K562 (cell line): ENCODE results near the gene ZNF646. TPM values are rescaled to one million over a fixed set of nuclear protein-coding genes. Genes with fewer than 3 reads are reported as not detected.

Experiments used
- ATF1 ChIP-seq, 2 experiments: fragments of 450-650 bp in 1 of 2; IDR thresholded peaks; 2 replicates each; pipeline ENCODE4 v1.6.1; 2016; ENCODE audit warnings: missing compliant biosample characterization in 1 of 2, missing genetic modification characterization in 1 of 2
- BCL6 ChIP-seq: fragments of 250-450 bp; sonication (Bioruptor Pico); IDR thresholded peaks from 2 replicates; pipeline ENCODE4 v1.4.0; 2020
- BCOR ChIP-seq: fragments of 450-650 bp; IDR thresholded peaks from 2 replicates; pipeline ENCODE4 v1.6.1; 2016
- BRF2 ChIP-seq: IDR thresholded peaks from 3 replicates; pipeline ENCODE4 v1.6.1; 2011; ENCODE audit warnings: borderline replicate concordance, mild to moderate bottlenecking; ENCODE audit not compliant: insufficient read length, insufficient read depth
- CC2D1A ChIP-seq: fragments of 450-650 bp; IDR thresholded peaks from 2 replicates; pipeline ENCODE4 v1.6.1; 2017; ENCODE audit warnings: mild to moderate bottlenecking
- GATAD2A ChIP-seq: fragments of 450-650 bp; IDR thresholded peaks from 2 replicates; pipeline ENCODE4 v1.6.1; 2017
- HDAC6 ChIP-seq: IDR thresholded peaks from 2 replicates; pipeline ENCODE4 v1.6.1; 2012; ENCODE audit warnings: low read depth, mild to moderate bottlenecking, control low read depth, inconsistent platforms, low read length, moderate library complexity
- MBD1 ChIP-seq: fragments of 250-450 bp; sonication (Bioruptor Pico); IDR thresholded peaks from 2 replicates; pipeline ENCODE4 v1.8.0; 2022; ENCODE audit warnings: inconsistent platforms
- MLLT1 ChIP-seq, 2 experiments: fragments of 450-650 bp; IDR thresholded peaks; 2 replicates each; pipeline ENCODE4 v1.6.1; 2016
- MYBL2 ChIP-seq, 2 experiments: fragments of 450-650 bp in 1 of 2; sonication (generic) in 1 of 2; formaldehyde crosslinking in 1 of 2; IDR thresholded peaks; 2 replicates each; pipeline versions ENCODE4 v1.6.1 to v1.8.1; 2017 to 2022; ENCODE audit warnings: borderline replicate concordance in 1 of 2, inconsistent platforms in 1 of 2, low read depth in 1 of 2, mild to moderate bottlenecking in 1 of 2, missing genetic modification reagents in 1 of 2, moderate library complexity in 1 of 2
- RAD21 ChIP-seq, 2 experiments: fragments of 250-450 bp in 1 of 2; fragments of 450-650 bp in 1 of 2; sonication (Bioruptor Pico) in 1 of 2; formaldehyde crosslinking in 1 of 2; IDR thresholded peaks in 1 of 2; conservative IDR thresholded peaks in 1 of 2; 2 replicates each; pipeline versions ENCODE4 v1.4.0 to v1.8.0; 2020 to 2022; ENCODE audit warnings: mild to moderate bottlenecking in 2 of 2, moderate library complexity in 1 of 2
- RFX7 ChIP-seq: fragments of 250-450 bp; sonication (Bioruptor Pico); IDR thresholded peaks from 2 replicates; pipeline ENCODE4 v1.5.1; 2021; ENCODE audit warnings: mild to moderate bottlenecking
- RREB1 ChIP-seq: fragments of 250-450 bp; sonication (Bioruptor Pico); IDR thresholded peaks from 2 replicates; pipeline ENCODE4 v1.4.0; 2020
- SMARCB1 ChIP-seq: IDR thresholded peaks from 2 replicates; pipeline ENCODE4 v1.6.1; 2011; ENCODE audit warnings: improper control_type of control experiment, low read depth; ENCODE audit not compliant: insufficient read length
- SNIP1 ChIP-seq: fragments of 450-650 bp; IDR thresholded peaks from 2 replicates; pipeline ENCODE4 v1.7.1; 2017; ENCODE audit warnings: low read depth, mild to moderate bottlenecking
- SREBF2 ChIP-seq: sonication (generic); formaldehyde crosslinking; IDR thresholded peaks from 2 replicates; pipeline ENCODE4 v1.4.0; 2020; ENCODE audit warnings: mild to moderate bottlenecking, missing genetic modification reagents
- TCF7 ChIP-seq: sonication (generic); IDR thresholded peaks from 2 replicates; pipeline ENCODE4 v1.6.1; 2016; ENCODE audit warnings: antibody characterized with exemption, borderline replicate concordance
- ZKSCAN8 ChIP-seq: fragments of 200-800 bp; sonication (Bioruptor generic); IDR thresholded peaks from 2 replicates; pipeline ENCODE4 v1.6.1; 2016; ENCODE audit warnings: missing genetic modification characterization, missing compliant biosample characterization
- ZNF717 ChIP-seq: fragments of 250-450 bp; sonication (Bioruptor Pico); IDR thresholded peaks from 2 replicates; pipeline ENCODE4 v1.5.0; 2021
- polyA plus RNA-seq, 8 experiments: library from polyadenylated mRNA; depleted of rRNA in 4 of 8; stranded (reverse) in 5 of 8; unstranded in 3 of 8; fragments of >200 nt; fragmentation: Nextera tagmentation in 2 of 8; fragmentation: Illumina TruSeq in 1 of 8; extraction: Ambion mirVana in 2 of 8; extraction: Trizol in 1 of 8; gene quantifications; 2 replicates each; pipeline versions ENCODE4 v1.2.1 to v1.2.3, GENCODE V29; 2011 to 2014; ENCODE audit warnings: inconsistent platforms in 1 of 8, missing spikeins in 1 of 8
- total RNA-seq, 7 experiments: library from RNA; depleted of rRNA in 6 of 7; stranded (reverse); fragments of >200 nt in 6 of 7; fragmentation: Illumina TruSeq in 2 of 7; extraction: Trizol in 2 of 7; gene quantifications; 2 replicates each; pipeline versions ENCODE4 v1.2.1 to v1.2.3, GENCODE V29; 2011 to 2021; ENCODE audit warnings: low replicate concordance in 1 of 7

ZNF646 gene
- total and polyA plus RNA-seq, 9 of the 15 experiments (the other 6 are each of a cell fraction or from before 2014, with no cell fraction given): 0.08 to 20.6 (median 8.0) TPM

- TF ChIP-seq ZNF717 (CRISPR knock-in tag): no peak
- TF ChIP-seq HDAC6: no peak
- no peak for TF ChIP-seq TCF7
- TF ChIP-seq SREBF2 (CRISPR knock-in tag): no peak
- TF ChIP-seq ZKSCAN8 (CRISPR knock-in tag): no peak
- TF ChIP-seq ATF1 (CRISPR knock-in tag; IDR thresholded peaks at IDR 0.05): no peak
- TF ChIP-seq ATF1 (tag; IDR thresholded peaks at IDR 0.05): 0 out of 2 replicates have a peak, but pooled peaks have one; percentile 46
- TF ChIP-seq BCOR: peak; percentile 47
- no peak for TF ChIP-seq CC2D1A
- peak; percentile 38 to 47; a peak in 3 of 4 replicates for TF ChIP-seq RAD21 (CRISPR knock-in tag; conservative IDR thresholded peaks at IDR 0.05 in 1 of 2, IDR thresholded peaks at IDR 0.05 in 1 of 2)
- TF ChIP-seq SNIP1: no peak
- no peak for TF ChIP-seq RREB1
- peak in 1 of 2 experiments; percentile 70; a peak in 2 of 4 replicates for TF ChIP-seq MLLT1 (IDR thresholded peaks at IDR 0.05)
- TF ChIP-seq MBD1: no peak
- peak; percentile 93 for TF ChIP-seq GATAD2A
- TF ChIP-seq SMARCB1: no peak
- no peak for TF ChIP-seq MYBL2 (IDR thresholded peaks at IDR 0.05; ENCODE audit: low read depth)
- no peak for TF ChIP-seq MYBL2 (CRISPR knock-in tag; IDR thresholded peaks at IDR 0.05; ENCODE audit: borderline replicate concordance)
- no peak for TF ChIP-seq RFX7 (CRISPR knock-in tag)
- TF ChIP-seq BRF2: no peak
- TF ChIP-seq BCL6: no peak
Measured at GRCh38 chr16:31105677-31106213, 31.5 kb downstream of the ZNF646 start (continued).
